NCI-H2029 treated with DMSO at 0.1 percent for 48 hours (cell line): ENCODE measurements around the gene DLGAP1.
"Not testable (repeated sequence)": the region's sequence is repeated elsewhere in the genome, so short reads cannot be mapped to it uniquely, and the experiment has no call there.

Source experiments
- DNase-seq: peaks from one replicate; lab custom pipeline; 2025; lab: John Stamatoyannopoulos, UW

DLGAP1 gene

DNA sequence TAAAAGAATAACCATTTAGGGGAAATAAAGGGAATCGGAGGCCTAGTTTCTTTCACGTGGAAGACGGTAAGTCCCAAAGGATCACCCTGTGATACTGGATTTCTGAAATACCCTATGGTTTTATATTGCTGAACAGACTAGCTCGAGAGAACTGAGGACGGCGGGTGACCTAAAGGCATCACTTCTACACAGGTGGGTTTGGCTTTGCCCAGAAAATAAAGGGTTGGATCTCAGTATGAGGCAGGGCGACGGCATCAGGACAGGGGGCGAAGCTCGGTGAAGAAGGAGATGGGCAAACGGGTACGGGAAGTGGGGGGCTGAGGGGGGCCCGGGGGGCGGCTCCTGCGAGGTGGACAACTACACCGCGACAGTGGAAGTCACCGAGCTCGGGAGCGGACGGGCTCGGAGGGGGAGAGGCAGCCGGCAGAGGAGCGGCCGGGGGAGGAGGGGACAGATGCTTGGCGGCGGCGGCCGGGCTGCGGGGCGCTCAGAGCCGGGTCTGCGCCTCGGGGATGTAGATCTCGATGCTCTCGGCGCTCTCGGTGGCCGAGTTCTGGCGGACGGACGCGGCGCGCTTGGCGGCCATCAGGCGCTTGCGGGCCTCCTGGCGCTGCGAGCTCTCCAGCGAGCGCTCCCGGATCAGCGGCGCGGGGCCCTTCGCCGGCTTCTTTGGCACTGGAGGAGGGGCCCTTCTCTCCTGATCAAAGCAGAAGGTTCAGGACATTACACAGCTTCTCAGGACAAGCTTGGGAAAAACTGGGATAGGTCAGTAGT is 956.2 kb downstream of the DLGAP1 start:
- DNase-seq: no peak

DNA sequence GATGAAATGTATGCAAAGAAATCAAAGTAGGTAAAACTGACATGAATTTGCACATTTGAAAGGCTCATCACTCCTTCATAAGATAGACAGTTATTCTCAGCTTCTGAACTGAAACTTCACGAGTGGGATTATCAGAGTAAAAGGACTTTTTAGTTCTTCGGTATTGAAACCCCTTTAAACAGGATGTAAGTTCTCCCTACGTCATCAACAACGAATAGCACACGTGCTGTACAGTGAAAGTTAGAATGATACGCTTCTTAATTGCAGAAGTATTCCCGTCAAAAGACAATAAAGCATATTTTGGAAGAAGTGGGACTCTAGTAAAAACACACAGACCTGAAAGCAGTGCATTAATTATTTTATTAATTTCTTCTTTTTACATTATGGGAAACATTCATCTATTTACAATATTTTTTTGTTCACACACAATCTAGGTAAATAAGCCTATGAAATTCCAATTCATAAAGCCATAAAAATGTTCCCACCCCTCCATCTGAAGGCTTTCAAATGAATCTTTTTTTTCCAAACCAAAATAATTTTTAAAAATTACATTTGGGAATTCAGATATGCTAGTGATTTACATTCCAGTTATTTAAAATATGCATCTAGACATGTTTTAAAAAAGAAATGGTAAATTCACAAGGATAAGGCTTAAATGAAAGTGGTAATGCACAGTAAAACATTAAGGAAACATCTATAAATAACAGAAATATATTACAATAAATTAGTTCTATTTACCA is 959.2 kb downstream of the DLGAP1 start:
- no peak for DNase-seq

- no peak for DNase-seq
These were observed 960.5 kb downstream of the DLGAP1 start for GRCh38 chr18:3494569-3494968.

DNA sequence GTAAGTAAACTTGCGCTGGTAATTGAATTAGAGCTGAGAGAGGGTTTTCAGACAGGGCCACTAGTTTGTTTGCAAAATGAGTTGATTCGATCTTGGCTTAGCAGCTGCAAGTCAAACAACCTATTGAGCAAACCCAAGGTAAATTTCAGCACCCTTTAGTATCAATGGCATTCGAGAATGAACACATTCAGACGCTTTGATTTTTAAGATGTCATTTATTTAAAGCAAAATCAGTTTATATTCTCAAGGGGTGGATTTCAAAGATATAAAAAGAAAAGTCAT is 960.9 kb downstream of the DLGAP1 start:
- DNase-seq: no peak

DNA sequence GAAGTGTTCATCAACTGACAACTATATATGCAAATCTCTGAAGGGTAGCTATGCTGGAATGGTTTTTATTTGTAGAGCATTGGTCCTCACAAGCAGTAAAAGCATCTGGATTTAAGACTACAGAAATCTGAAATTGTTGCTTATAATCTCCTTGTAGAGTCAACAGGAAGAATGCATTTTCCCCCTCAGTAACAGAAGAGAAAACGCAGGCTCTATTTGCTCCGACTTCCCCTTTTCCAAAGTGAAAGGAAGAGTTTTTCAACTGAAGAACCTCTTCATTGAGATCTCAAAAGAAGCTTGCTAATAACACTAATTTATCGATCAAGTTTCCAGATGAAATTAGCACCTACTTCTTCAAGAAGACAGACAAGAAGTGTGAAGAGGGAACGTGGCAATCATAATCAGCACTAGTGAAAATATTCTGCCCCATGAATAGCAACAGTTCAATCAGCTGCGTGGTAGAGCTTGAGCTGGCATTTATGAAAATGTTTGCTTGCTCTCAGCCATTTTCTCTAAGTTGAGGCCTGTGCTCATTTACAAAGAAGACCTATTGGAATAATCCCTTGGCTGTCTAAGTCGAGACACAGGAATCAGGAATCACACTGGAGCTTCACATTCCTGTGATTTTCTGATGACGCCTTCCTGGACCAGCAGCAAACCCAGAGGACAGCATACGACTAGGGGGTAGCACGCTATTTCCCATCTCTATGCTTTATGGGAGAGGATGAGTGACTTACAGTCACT is 961.4 kb downstream of the DLGAP1 start:
- no peak for DNase-seq

DNA sequence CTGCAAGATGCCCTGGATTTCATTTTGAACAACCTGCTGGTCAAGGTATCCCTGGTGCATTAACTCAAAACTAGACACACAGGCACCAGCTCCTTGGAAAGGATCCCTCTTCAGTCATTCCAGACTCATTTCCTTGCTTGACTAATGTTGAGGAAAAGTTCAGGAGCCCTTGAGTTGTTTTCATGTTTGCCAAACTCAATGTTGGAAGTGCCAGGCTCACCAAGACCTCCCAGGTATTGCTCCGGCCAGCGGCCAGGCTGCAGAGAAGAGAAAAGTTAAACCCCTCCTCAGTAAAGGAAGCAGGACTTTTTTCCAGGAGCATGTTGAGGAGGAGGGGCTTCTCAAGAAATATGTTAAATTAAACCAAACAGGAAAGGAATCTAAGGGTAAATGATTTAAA is 962.4 kb downstream of the DLGAP1 start:
- no peak for DNase-seq

DNA sequence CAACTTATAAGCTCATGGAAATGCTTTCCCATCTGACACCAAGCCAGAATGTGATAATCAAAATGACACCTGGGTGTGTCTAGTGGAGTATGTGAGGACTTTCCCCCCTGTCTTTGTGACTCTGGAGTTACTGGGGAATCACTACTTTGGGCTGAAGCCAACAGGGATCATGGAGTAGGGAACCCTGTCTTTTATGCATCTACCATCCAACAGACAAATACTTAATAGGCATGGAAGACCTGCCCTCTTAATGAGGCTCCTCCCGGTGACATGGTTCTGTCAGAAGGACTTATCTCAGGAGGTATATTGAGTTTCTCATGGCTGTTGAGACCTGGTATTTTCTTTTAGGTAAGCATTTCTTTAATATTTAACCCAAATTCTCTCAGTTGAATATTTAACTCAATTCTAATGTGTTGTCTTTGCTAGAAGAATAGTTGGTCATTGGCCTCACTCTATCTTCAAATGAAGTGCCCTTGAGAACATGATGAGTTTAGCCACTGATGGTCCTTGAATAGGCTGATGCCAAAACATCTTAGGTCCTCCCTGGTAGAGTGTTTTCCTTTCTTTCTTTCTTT is 963.0 kb downstream of the DLGAP1 start:
- DNase-seq: no peak

DNA sequence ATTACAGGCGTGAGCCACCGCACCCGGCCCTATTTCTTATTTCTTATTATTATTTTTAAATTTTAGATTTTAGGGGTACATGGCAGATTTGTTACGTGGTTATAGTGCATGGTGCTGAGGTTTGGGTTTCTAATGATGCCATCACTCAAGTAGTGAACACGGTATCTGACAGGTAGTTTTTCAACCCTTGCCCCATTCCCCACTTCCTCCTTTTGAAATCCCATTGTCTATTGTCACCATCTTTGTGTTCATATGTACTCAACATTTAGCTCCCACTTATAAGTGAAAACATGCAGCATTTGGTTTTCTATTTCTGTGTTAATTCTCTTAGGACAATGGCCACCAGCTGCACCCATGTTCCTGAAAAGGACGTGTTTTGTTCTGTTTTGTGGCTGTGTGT is 965.6 kb downstream of the DLGAP1 start:
- no peak for DNase-seq

DNA sequence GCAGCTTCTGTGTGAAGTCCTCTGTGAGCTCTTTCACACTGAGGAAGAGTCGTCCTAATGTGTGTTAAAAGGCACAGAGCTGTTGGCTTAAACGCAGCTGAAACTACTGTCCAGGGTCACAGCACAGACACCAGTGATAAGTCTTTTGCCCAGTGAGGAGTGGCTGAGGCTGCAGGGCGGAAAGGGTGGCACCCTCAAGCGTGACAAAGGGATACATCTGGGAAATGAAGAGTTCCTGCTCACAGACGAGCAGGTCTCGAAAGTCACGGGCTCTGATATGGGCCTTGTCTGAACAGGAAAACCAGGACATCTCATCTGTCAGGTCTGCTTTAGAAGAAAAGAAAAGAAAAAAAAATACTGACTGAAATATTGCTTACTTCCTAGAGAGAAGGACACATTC is 968.6 kb downstream of the DLGAP1 start:
- DNase-seq: no peak

DNA sequence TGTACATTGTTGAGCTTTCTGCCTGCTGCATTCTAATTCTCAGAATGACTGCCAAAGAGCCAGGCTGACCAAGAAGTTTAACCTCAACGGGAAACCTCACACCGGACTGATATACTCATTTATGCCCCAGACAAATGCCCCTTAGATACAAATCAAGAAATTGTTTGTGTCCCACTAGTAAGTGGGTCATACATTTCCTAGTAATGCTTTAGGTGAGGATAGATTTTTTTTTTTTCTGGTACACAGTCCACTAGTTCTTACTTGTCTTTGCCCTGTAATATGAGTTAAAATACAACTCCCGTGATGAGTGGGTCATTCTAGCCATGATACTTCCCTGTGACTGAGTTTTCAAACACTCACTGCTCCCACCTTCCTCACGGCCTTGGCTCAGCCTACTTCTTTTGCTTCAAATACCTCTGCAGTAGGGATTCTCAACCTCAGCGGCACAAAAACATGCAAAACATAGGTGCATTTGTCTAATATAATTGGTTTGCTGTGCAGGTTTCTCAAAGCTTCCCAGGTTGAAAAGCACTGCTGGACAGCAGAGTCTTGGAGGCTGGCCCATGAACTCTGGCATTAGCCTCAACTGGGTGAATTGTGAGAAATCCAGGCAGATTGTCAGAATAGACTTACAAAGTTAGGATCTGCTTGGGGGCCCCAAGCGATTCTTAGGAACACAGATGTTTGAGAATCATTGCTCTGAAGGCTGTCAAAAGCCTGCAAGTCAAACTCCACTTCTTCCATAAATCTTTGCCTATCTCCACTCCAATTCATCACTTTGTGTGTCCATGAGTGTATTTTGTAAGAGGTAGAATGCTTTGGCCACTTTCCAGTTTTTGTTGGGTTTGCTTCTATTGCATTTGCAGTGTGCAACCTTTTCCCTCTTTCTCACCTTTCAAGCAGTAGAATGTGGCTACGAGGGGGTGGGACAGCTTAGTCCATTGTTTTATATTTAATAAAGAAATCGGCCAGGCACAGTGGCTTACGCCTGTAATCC is 969.7 kb downstream of the DLGAP1 start:
- DNase-seq: no peak

DNA sequence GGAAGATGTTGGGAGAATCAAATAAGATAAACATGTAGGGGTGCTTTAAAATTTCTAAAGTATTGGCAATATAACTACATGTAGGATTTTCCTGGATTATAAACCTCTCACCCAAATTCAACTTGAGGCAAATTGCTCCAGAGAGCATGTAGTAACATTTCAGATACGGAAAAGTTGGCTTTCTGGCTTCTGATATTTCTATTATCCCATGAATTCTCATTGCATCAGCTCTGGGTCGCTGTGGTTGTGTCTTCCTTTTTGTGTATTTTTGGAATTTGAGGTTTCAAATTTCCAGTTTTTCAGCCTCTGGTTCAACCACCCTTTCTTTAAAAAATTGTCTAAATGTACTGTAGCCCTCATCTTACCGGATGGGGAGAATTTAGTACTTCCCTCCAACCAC is 972.8 kb downstream of the DLGAP1 start:
- DNase-seq: no peak

GRCh38 chr18:3481696-3482210 is 973.4 kb downstream of the DLGAP1 start:
- no peak for DNase-seq

GRCh38 chr18:3480827-3481573 is 974.1 kb downstream of the DLGAP1 start:
- no peak for DNase-seq

DNA sequence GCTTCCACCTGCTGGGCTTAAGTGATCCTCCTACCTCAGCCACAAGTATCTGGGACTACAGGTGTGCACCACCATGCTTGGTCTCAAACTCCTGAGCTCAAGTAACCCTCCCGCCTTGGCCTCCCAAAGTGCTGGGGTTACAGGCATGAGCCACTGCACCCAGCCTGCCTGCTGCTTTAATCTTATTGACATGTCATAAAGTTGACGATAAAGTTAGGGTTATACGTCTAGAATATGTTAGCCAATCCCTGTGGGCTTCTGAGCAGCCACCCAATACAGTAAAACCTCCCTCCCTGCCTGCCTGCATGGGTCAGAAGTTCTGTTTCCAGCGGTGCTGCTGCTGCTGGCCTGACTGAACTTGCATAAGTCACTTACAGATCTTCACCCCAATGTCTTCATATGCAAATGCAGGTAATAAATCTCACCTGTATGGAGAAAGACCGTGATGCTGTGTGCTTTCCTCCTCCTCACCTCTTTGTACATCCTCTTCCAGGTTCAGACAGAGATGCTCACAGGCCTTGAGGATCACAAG is 975.1 kb downstream of the DLGAP1 start:
- no peak for DNase-seq

- no peak for DNase-seq
These were observed 976.7 kb downstream of the DLGAP1 start for GRCh38 chr18:3478262-3478978.

GRCh38 chr18:3472681-3473544 is 982.2 kb downstream of the DLGAP1 start:
- DNase-seq: no peak

GRCh38 chr18:3472121-3472520 is 983.0 kb downstream of the DLGAP1 start:
- DNase-seq: not testable (repeated sequence)

DNA sequence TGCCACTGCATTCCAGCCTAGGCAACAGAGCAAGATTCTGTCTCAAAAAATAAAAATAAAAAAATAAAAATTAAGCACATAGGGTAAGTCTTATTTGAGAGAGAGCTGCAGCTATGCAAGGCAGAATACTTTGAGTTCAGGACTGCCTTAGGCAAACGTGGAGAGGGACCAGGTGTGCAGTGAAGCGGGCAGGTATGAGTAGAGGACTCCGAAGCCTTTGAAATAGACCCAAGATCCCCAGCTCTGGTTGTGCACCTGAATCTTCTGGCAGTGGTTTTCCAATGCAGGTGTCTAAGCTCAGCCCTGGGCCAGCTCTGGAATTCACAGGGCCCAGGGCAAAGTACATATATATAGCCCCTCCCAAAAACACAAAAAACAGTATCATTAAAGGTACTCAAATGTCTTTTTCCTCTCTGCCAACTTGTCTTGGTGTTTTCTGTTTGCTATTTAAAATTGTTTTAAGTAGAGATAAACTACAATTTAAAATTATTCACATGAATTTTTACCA is 983.9 kb downstream of the DLGAP1 start:
- DNase-seq: no peak
